ENCODE data around the gene SAMD1. TPM values are rescaled to one million over a fixed set of nuclear protein-coding genes. Genes with fewer than 3 reads are reported as not detected.
"Not testable (repeated sequence)": the region's sequence is repeated elsewhere in the genome, so short reads cannot be mapped to it uniquely, and the experiment has no call there.

SAMD1 gene
- total RNA-seq, 1 experiment from 2014 or later: 12.9 TPM

DNA sequence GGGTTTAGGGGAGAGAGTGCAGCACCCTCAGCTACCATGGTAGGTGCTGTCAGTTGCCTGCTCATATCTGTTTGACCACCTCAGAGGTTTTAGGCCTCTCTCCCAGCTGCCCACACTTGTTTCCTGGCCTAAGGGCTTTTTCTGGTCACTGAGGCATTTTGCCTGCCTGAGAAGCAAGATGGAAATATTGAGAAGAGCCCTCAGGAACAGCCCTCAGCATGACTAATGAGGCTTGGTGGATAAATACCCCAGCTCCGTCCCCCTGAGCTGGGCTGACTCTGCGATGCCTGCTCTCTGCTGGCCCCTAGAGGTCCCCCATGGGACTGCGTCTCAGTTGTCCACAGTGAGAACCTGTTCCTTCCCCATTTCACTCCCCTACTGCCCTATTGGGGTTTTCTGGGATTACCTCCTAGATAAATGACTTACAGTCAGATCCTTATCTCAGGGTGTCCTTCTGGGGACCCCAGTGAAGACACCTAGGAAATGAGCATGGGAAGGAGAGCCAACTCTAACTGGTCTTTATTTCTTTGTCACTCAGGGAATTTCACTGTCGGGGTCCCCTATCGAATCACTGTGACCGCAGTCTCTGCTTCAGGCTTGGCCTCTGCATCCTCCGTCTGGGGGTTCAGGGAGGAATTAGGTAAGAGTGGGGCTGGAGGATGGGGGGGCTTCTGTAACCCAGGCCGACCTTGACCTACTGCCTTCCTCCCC, 42.0 kb downstream of the SAMD1 start:
- H3K27me3 Mint-ChIP-seq (ENCODE audit: insufficient read depth, unreplicated experiment): no peaks in the 10 kb centered on the region
- peaks cover 5% of the 10 kb centered on the region for H3K36me3 Mint-ChIP-seq (ENCODE audit: insufficient read depth, unreplicated experiment)
- ChIA-PET POLR2A (interaction anchor here (0.6 to 1.1 kb wide), 2 partner anchors 104 to 172 kb away, joined by 3 to 5 read pairs; no protein-coding TSS in a partner anchor), CTCF (interaction anchor here (0.6 to 2.0 kb wide), 9 partner anchors 9 to 175 kb away, joined by 3 to 12 read pairs (median 3); partner anchors contain the start of gene IL27RA)
- H3K9me3 Mint-ChIP-seq (ENCODE audit: unreplicated experiment): no peaks in the 10 kb centered on the region
- no TSS peak for BruUV-seq (replicated peaks)
- H3K4me1 Mint-ChIP-seq (ENCODE audit: insufficient read depth, unreplicated experiment): no peaks in the 10 kb centered on the region
- intact Hi-C loops (cut with micrococcal nuclease): no loop called here
- H3K4me3 Mint-ChIP-seq (ENCODE audit: unreplicated experiment): no peak overlapping the region
- TF ChIP-seq, protein P1, sequence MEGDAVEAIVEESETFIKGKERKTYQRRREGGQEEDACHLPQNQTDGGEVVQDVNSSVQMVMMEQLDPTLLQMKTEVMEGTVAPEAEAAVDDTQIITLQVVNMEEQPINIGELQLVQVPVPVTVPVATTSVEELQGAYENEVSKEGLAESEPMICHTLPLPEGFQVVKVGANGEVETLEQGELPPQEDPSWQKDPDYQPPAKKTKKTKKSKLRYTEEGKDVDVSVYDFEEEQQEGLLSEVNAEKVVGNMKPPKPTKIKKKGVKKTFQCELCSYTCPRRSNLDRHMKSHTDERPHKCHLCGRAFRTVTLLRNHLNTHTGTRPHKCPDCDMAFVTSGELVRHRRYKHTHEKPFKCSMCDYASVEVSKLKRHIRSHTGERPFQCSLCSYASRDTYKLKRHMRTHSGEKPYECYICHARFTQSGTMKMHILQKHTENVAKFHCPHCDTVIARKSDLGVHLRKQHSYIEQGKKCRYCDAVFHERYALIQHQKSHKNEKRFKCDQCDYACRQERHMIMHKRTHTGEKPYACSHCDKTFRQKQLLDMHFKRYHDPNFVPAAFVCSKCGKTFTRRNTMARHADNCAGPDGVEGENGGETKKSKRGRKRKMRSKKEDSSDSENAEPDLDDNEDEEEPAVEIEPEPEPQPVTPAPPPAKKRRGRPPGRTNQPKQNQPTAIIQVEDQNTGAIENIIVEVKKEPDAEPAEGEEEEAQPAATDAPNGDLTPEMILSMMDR (IDR thresholded peaks at IDR 0.05; ENCODE audit: unreplicated experiment): peak; percentile 78
- no peak overlapping the region for H3K27ac Mint-ChIP-seq (ENCODE audit: low read depth, unreplicated experiment)
- DNase-seq (ENCODE audit: unreplicated experiment): peak; percentile 39

DNA sequence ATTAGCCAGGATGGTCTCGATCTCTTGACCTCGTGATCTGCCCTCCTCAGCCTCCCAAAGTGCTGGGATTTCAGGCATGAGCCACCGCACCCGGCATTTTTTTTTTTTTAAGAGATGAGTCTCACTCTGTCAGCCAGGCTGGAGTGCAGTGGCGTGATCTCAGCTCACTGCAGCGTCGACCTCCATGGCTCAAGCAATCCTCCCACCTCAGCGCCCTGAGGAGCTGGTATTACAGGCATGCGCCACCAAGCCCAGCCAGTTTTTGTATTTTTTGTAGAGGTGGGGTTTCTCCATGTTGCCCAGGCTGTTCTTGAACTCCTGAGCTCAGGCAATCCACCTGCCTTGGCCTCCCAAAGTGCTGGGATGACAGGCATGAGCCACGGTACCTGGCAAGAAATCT, 42.7 kb downstream of the SAMD1 start:
- H3K36me3 Mint-ChIP-seq (ENCODE audit: insufficient read depth, unreplicated experiment); H3K4me1 Mint-ChIP-seq (ENCODE audit: insufficient read depth, unreplicated experiment); H3K4me3 Mint-ChIP-seq (ENCODE audit: unreplicated experiment); BruUV-seq (replicated peaks); H3K27ac Mint-ChIP-seq (ENCODE audit: low read depth, unreplicated experiment); H3K9me3 Mint-ChIP-seq (ENCODE audit: unreplicated experiment); DNase-seq (ENCODE audit: unreplicated experiment); H3K27me3 Mint-ChIP-seq (ENCODE audit: insufficient read depth, unreplicated experiment); intact Hi-C loops (cut with micrococcal nuclease): not testable (repeated sequence)
- ChIA-PET POLR2A (interaction anchor here (0.6 to 1.1 kb wide), 2 partner anchors 103 to 172 kb away, joined by 3 to 5 read pairs; no protein-coding TSS in a partner anchor), CTCF (interaction anchor here (0.6 to 2.0 kb wide), 8 partner anchors 10 to 174 kb away, joined by 3 to 12 read pairs (median 4); partner anchors contain the start of gene IL27RA)

DNA sequence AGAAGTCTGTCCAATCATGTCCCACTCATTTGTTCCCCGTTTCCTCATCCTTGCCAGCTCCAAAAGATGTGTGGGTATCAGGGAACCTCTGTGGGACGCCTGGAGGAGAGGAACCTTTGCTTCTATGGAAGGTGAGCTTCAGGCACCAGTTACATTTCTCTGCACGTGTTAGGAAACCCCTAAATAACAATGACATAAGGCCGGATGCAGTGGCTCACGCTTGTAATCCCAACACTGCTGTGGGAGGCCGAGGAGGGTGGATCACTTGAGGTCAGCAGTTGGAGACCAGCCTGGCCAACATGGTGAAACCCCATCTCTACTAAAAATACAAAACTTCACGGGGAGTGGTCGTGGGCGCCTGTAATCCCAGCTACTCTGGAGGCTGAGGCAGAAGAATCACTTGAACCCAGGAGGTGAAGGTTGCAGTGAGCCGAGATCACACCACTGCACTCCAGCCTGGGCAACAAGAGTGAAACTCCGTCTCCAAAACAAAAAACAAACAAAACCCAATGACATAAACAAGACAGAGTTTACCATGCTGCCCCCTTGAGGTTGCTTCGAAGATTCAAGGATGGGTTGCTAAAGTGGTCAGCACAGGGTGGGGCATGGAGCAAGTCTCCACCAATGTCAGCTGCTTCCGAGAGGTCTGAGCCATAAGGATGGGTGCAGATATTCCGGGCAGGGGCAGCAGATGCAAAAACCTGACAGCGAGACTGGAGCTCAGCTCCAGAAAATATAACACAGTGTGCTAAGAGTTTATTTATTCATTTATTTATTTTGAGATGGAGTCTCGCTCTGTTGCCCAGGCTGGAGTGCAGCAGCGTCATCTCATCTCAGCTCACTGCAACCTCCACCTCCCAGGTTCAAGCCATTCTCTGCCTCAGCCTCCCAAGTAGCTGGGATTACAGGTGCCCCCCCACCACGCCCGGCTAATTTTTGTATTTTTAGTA, 47.6 kb downstream of the SAMD1 start:
- H3K4me3 Mint-ChIP-seq (ENCODE audit: unreplicated experiment); H3K36me3 Mint-ChIP-seq (ENCODE audit: insufficient read depth, unreplicated experiment); H3K27me3 Mint-ChIP-seq (ENCODE audit: insufficient read depth, unreplicated experiment); H3K4me1 Mint-ChIP-seq (ENCODE audit: insufficient read depth, unreplicated experiment); BruUV-seq (replicated peaks); H3K9me3 Mint-ChIP-seq (ENCODE audit: unreplicated experiment): not testable (repeated sequence)
- TF ChIP-seq, protein P1 (IDR thresholded peaks at IDR 0.05; ENCODE audit: unreplicated experiment): peak; percentile 52
- intact Hi-C loops (cut with micrococcal nuclease): loop anchor here (1.0 kb wide), 1 partner anchor 163 kb away; no protein-coding TSS in a partner anchor
- CTCF ChIA-PET: interaction anchor here (0.6 to 2.6 kb wide), 18 partner anchors 9 to 164 kb away, joined by 3 to 10 read pairs (median 4); partner anchors contain the start of genes MISP3 and PALM3
- peak; percentile 72 for DNase-seq (ENCODE audit: unreplicated experiment)
- H3K27ac Mint-ChIP-seq (ENCODE audit: low read depth, unreplicated experiment): peak overlapping the region; percentile 77
- POLR2A ChIA-PET: interaction anchor here (0.7 kb wide), 1 partner anchor 1389 kb away, joined by 3 read pairs; no protein-coding TSS in a partner anchor

DNA sequence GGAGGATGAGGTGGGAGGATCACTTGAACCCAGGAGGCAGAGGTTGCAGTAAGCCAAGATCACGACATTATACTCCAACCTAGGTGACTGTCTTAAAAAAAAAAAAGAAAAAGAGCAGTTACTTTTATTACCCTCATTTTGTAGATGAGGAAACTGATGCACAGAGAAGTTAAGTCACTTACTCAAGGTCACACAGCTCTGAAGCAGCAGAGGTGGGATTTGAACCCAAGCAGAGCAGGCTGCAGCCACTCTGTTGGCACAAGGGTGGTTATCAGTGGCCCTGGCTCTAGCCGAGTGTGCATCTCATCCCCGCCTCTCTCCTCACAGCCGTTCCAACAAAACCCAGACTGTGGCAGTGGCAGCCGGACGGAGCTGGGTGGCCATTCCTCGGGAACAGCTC, 51.4 kb downstream of the SAMD1 start:
- Mint-ChIP-seq H3K9me3 (ENCODE audit: unreplicated experiment) (no peaks in the 10 kb centered on the region), H3K27me3 (ENCODE audit: insufficient read depth, unreplicated experiment) (no peaks in the 10 kb centered on the region), H3K4me1 (ENCODE audit: insufficient read depth, unreplicated experiment) (no peaks in the 10 kb centered on the region), H3K4me3 (ENCODE audit: unreplicated experiment) (no peak overlapping the region), H3K36me3 (ENCODE audit: insufficient read depth, unreplicated experiment) (peaks cover 6% of the 10 kb centered on the region), H3K27ac (ENCODE audit: low read depth, unreplicated experiment) (no peak overlapping the region)
- TF ChIP-seq, protein P1 (IDR thresholded peaks at IDR 0.05; ENCODE audit: unreplicated experiment): no peak
- ChIA-PET CTCF (interaction anchor here (0.6 to 0.7 kb wide), 2 partner anchors 20 to 132 kb away, joined by 3 to 5 read pairs; no protein-coding TSS in a partner anchor), POLR2A (no interaction called here)
- intact Hi-C loops (cut with micrococcal nuclease): no loop called here
- no TSS peak for BruUV-seq (replicated peaks)
- no peak for DNase-seq (ENCODE audit: unreplicated experiment)

Other genes with a start within 250 kb of the SAMD1 start
- not detected in 2 replicates for gene NANOS3, start 213.6 kb downstream of the SAMD1 start, total RNA-seq (2022)
- 0.75 and 1.8 TPM in 2 replicates for gene BRME1, start 184.6 kb downstream of the SAMD1 start, total RNA-seq (2022)
- gene CC2D1A, start 184.6 kb downstream of the SAMD1 start, total RNA-seq (2022): 36.7 and 37.1 TPM in 2 replicates
- gene PODNL1, start 152.3 kb downstream of the SAMD1 start, total RNA-seq (2022): 0.25 and 0.51 TPM in 2 replicates
- gene DCAF15, start 138.2 kb downstream of the SAMD1 start, total RNA-seq (2022): 17.6 and 19.3 TPM in 2 replicates
- gene RFX1, start 84.4 kb downstream of the SAMD1 start, total RNA-seq (2022): 16.8 and 17.7 TPM in 2 replicates
- gene RLN3, start 62.6 kb downstream of the SAMD1 start, total RNA-seq (2022): not detected in 2 replicates
- 1.7 and 2.7 TPM in 2 replicates for gene IL27RA, start 59.0 kb downstream of the SAMD1 start, total RNA-seq (2022)
- not detected in 2 replicates for gene PALM3, start 28.7 kb downstream of the SAMD1 start, total RNA-seq (2022)
- 0.32 and 0.54 TPM in 2 replicates for gene MISP3, start 18.0 kb downstream of the SAMD1 start, total RNA-seq (2022)
- gene C19orf67, start 5.0 kb downstream of the SAMD1 start, total RNA-seq (2022): not detected in 2 replicates
- gene PRKACA, start 27.0 kb upstream of the SAMD1 start, total RNA-seq (2022): 44.7 and 49.8 TPM in 2 replicates
- gene ASF1B, start 45.8 kb upstream of the SAMD1 start, total RNA-seq (2022): 6.5 and 7.0 TPM in 2 replicates
- 13.0 and 15.9 TPM in 2 replicates for gene ADGRL1, start 115.4 kb upstream of the SAMD1 start, total RNA-seq (2022)

All from MCF 10A (cell line).